Hepatocyte (in vitro differentiated cells): ENCODE data around the gene CCDC157. TPM values are rescaled to one million over a fixed set of nuclear protein-coding genes. Genes with fewer than 3 reads are reported as not detected.

Experiments used
- DNase-seq: peaks from one replicate; pipeline ENCODE4 v3.0.0-alpha.2; 2016; ENCODE audit warnings: low spot score
- H2AFZ ChIP-seq: fragments of 200-600 bp; sonication (generic); 2 replicates; pipeline ENCODE4 v1.6.0; 2016; ENCODE audit warnings: antibody characterized with exemption, mild to moderate bottlenecking
- H3K27ac ChIP-seq: fragments of 200-600 bp; sonication (generic); 2 replicates; pipeline ENCODE4 v1.5.1; 2016; ENCODE audit warnings: mild to moderate bottlenecking
- H3K27me3 ChIP-seq: fragments of 200-600 bp; sonication (generic); 2 replicates; pipeline ENCODE4 v1.6.1; 2016
- H3K36me3 ChIP-seq: fragments of 200-600 bp; sonication (generic); replicated peaks from 2 replicates; pipeline ENCODE4 v1.5.1; 2016; ENCODE audit warnings: low read depth; ENCODE audit not compliant: insufficient read depth
- H3K4me1 ChIP-seq: fragments of 200-600 bp; sonication (generic); 2 replicates; pipeline ENCODE4 v1.5.1; 2016; ENCODE audit warnings: mild to moderate bottlenecking, moderate library complexity; ENCODE audit not compliant: insufficient read depth
- H3K4me2 ChIP-seq: fragments of 200-600 bp; sonication (generic); 2 replicates; pipeline ENCODE4 v1.6.0; 2016
- H3K4me3 ChIP-seq: fragments of 200-600 bp; sonication (generic); 2 replicates; pipeline ENCODE4 v1.5.1; 2016; ENCODE audit warnings: mild to moderate bottlenecking
- H3K79me2 ChIP-seq: fragments of 200-600 bp; sonication (generic); 2 replicates; pipeline ENCODE4 v1.6.0; 2017; ENCODE audit warnings: mild to moderate bottlenecking
- H3K9me2 ChIP-seq: fragments of 200-600 bp; sonication (generic); replicated peaks from 2 replicates; pipeline ENCODE4 v1.6.0; 2017; ENCODE audit warnings: mild to moderate bottlenecking; ENCODE audit not compliant: insufficient read depth
- H3K9me3 ChIP-seq: fragments of 200-600 bp; sonication (generic); 2 replicates; pipeline ENCODE4 v1.5.1; 2016; ENCODE audit warnings: low read depth, mild to moderate bottlenecking
- H4K20me1 ChIP-seq: fragments of 200-600 bp; sonication (generic); 2 replicates; pipeline ENCODE4 v1.6.0; 2016; ENCODE audit warnings: mild to moderate bottlenecking; ENCODE audit not compliant: insufficient read depth, poor library complexity, severe bottlenecking
- EZH2 ChIP-seq: fragments of 200-600 bp; sonication (generic); IDR thresholded peaks from 2 replicates; pipeline ENCODE4 v1.6.1; 2016; ENCODE audit warnings: antibody characterized with exemption, mild to moderate bottlenecking, borderline replicate concordance
- EZH2phosphoT487 ChIP-seq: fragments of 200-600 bp; sonication (generic); IDR thresholded peaks from one replicate; pipeline ENCODE4 v1.6.1; 2018; ENCODE audit warnings: antibody characterized with exemption, mild to moderate bottlenecking, low read depth, moderate library complexity; ENCODE audit not compliant: unreplicated experiment, severe bottlenecking
- WGBS: methylation state at CpG from one replicate; pipeline ENCODE4 v1.1.6; 2016; ENCODE audit warnings: low lambda C conversion rate; ENCODE audit errors: missing lambda C conversion rate; 5-methylcytosine and 5-hydroxymethylcytosine counted together
- polyA plus RNA-seq: library from polyadenylated mRNA; unstranded; fragments of >200 nt; fragmentation: Nextera tagmentation; extraction: Ambion mirVana; gene quantifications from 2 replicates; pipeline ENCODE4 v1.2.1, GENCODE V29; 2016
- total RNA-seq: library from RNA; depleted of rRNA; stranded (reverse); fragments of >200 nt; gene quantifications from 2 replicates; pipeline ENCODE4 v1.2.3, GENCODE V29; 2014
- TF ChIP-seq, protein P1 (sequence below): fragments of 200-600 bp; sonication (generic); IDR thresholded peaks from 2 replicates; pipeline ENCODE4 v1.5.1; 2016; ENCODE audit warnings: antibody characterized with exemption, mild to moderate bottlenecking; ENCODE audit not compliant: poor library complexity

The CCDC157 gene
- total and polyA plus RNA-seq, 2 experiments from 2014 or later: 4.1 to 5.4 TPM

DNA sequence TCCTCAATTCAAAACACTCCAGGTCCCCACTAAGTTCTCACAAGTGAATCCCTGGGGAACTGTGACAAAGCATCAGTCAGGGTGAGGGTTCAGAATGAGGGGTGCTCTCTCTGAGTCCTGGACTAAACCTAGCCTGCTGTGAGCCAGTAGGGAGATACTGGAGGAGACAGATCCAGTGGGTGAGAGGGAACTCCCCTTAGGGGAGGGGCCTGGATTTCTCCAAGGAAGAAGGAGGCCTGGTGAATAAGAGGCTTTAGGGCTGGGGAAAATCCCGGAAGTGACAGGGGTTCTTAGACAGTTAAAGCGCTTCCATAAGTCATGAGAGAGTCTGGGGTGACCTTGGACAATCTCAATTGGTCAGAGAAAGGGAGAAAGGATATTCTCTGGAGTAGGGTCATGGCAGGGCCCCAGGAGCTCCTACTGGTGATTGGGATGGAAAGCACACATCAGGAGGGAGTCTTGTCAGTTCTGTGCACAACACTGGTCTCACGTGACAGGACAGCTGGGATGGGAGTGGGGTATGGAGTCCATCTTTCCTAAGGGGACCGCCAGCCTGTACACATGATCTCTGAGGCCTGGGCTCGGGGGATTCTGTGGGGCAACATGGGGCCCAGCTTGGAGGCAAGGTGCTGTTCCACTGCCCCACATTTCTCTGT lies 31.6 kb upstream of the CCDC157 start:
- no peaks in the 10 kb centered on the region for H3K9me3 ChIP-seq
- H3K27ac ChIP-seq: peak overlapping the region; percentile 94
- H4K20me1 ChIP-seq: peaks cover 16% of the 10 kb centered on the region
- peak overlapping the region; percentile 97 for H3K4me2 ChIP-seq
- H3K4me1 ChIP-seq: peaks cover 27% of the 10 kb centered on the region
- no peak overlapping the region for H2AFZ ChIP-seq
- H3K9me2 ChIP-seq: no peaks in the 10 kb centered on the region
- TF ChIP-seq, protein P1, sequence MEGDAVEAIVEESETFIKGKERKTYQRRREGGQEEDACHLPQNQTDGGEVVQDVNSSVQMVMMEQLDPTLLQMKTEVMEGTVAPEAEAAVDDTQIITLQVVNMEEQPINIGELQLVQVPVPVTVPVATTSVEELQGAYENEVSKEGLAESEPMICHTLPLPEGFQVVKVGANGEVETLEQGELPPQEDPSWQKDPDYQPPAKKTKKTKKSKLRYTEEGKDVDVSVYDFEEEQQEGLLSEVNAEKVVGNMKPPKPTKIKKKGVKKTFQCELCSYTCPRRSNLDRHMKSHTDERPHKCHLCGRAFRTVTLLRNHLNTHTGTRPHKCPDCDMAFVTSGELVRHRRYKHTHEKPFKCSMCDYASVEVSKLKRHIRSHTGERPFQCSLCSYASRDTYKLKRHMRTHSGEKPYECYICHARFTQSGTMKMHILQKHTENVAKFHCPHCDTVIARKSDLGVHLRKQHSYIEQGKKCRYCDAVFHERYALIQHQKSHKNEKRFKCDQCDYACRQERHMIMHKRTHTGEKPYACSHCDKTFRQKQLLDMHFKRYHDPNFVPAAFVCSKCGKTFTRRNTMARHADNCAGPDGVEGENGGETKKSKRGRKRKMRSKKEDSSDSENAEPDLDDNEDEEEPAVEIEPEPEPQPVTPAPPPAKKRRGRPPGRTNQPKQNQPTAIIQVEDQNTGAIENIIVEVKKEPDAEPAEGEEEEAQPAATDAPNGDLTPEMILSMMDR: no peak
- no peak for TF ChIP-seq EZH2
- no peaks in the 10 kb centered on the region for H3K27me3 ChIP-seq
- WGBS: 53% methylated on average over 5 of the region's 5 CpGs
- DNase-seq: peak; percentile 91
- H3K4me3 ChIP-seq: peak overlapping the region; percentile 83
- H3K36me3 ChIP-seq: no peaks in the 10 kb centered on the region
- H3K79me2 ChIP-seq: peaks cover 57% of the 10 kb centered on the region

DNA sequence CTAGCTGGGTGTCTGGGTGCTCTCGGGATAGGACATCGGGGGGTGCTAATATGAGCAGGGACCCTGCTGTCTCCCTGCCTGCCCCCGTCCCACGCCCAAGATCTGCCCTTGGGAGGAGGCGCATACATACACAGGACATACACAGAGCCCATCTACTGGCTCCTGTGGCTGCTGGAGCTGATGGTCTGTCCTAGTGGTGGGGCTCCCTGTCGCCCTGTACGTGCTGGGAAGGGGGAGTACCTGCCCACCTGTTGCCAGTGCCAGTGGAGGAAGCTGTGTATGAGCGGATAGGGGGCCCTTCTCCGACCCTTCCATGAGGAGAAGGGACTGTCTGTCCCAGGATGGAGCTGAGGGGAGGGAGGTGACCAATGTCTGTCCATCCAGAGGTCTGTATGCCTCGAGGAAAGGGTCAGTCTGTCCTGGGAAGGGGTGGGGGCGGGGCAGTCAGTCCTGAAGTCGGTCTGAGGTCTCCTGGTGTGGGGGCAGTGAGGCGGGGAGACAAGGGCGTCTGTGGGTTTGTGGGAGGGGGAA lies 31.0 kb upstream of the CCDC157 start:
- Histone ChIP-seq H3K4me2 (peak overlapping the region; percentile 97), H3K27ac (peak overlapping the region; percentile 94), H3K9me2 (no peaks in the 10 kb centered on the region), H3K9me3 (no peaks in the 10 kb centered on the region), H3K4me3 (peak overlapping the region; percentile 83), H4K20me1 (peaks cover 11% of the 10 kb centered on the region), H3K4me1 (peaks cover 27% of the 10 kb centered on the region), H3K79me2 (peaks cover 51% of the 10 kb centered on the region), H3K27me3 (no peaks in the 10 kb centered on the region), H2AFZ (no peak overlapping the region), H3K36me3 (no peaks in the 10 kb centered on the region)
- no peak for DNase-seq
- TF ChIP-seq EZH2 (no peak), EZH2phosphoT487 (no peak)
- TF ChIP-seq, protein P1: no peak
- WGBS: 67% methylated on average over 10 of the region's 14 CpGs

DNA sequence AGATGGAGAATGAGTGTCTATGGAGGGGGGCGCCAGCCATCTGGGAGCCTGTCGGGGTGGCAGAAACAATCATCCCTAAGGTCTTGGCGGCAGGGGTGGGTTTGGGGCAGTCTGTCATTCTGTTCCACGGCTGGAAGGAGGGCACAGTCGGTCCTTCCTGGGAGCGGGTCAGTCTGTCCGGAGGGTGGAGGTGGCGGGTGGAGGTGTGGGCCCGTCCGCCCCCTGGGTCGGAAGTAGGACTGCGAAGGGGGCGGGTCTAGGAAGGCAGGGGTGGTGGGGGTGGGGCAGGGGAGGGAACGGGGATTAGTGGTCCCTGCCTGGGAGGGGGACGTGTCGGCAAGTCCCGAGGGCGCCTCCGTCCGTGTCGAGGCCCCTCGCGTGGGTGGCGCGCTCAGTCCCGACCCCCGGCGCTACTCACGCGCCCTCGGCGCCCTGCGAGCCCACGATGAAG lies 30.5 kb upstream of the CCDC157 start:
- H3K4me3 ChIP-seq: peak overlapping the region; percentile 83
- H4K20me1 ChIP-seq: peaks cover 7% of the 10 kb centered on the region
- H3K36me3 ChIP-seq: no peaks in the 10 kb centered on the region
- no peak for TF ChIP-seq EZH2
- no peak for TF ChIP-seq EZH2phosphoT487
- TF ChIP-seq, protein P1: no peak
- H3K79me2 ChIP-seq: peaks cover 46% of the 10 kb centered on the region
- peak overlapping the region; percentile 94 for H3K27ac ChIP-seq
- WGBS: 0% methylated on average over 6 of the region's 34 CpGs
- H3K9me2 ChIP-seq: no peaks in the 10 kb centered on the region
- no peaks in the 10 kb centered on the region for H3K27me3 ChIP-seq
- peaks cover 27% of the 10 kb centered on the region for H3K4me1 ChIP-seq
- H3K4me2 ChIP-seq: peak overlapping the region; percentile 97
- peak; percentile 69 for DNase-seq
- no peaks in the 10 kb centered on the region for H3K9me3 ChIP-seq
- peak overlapping the region; percentile 46 for H2AFZ ChIP-seq
